ENCODE results near the gene SSX3.
"Not testable (repeated sequence)": the region's sequence is repeated elsewhere in the genome, so short reads cannot be mapped to it uniquely, and the experiment has no call there.

Gene SSX3, protein sequence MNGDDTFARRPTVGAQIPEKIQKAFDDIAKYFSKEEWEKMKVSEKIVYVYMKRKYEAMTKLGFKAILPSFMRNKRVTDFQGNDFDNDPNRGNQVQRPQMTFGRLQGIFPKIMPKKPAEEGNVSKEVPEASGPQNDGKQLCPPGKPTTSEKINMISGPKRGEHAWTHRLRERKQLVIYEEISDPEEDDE

DNA sequence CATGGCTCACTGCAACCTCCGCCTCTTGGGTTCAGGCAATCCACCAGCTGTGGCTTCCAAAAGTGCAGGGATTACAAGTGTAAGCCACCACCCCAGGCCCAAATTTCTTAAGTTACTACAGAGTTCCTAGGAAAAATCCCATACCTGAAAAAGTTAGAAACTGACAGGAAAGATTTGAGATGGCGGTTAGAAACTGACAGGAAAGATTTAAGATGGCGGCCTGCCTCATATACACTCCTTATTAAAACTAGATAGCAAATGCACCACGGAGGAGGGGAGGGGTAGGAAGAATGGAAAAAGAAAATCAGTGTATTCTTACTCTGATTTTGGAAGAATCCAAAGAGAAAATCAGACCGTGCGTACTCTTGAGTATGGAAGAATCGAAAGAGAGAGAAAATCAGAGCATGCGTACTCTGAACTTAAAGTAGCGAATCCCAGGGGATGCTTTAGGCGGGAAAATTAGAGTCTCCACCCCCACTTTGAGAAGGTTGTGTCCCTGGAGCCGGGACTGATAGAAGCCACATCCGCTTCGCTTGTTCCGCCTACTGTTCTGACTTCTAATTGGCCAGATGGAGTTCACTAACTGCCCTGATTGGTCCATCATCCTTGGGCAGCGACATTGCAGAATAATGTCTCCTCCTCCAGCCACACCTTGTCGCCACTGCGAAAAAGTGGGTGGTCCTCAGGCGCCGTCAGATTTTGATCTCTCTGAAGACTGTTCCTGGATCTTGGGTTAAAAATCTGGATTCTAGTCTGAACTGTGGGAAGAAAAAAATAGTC, at the start of gene SSX3:
Gene SSX3, minus strand, starts transcription at position 389 of the 780 bp plus-strand sequence. CDS start 1,454 bp downstream, outside the sequence.
- FAIRE-seq; DNase-seq (ENCODE audit: insufficient read length, low spot score): not testable (repeated sequence)

GRCh38 chrX:48397825-48398224, 41.3 kb upstream of the SSX3 start:
- FAIRE-seq; DNase-seq (ENCODE audit: insufficient read length, low spot score): not testable (repeated sequence)

DNA sequence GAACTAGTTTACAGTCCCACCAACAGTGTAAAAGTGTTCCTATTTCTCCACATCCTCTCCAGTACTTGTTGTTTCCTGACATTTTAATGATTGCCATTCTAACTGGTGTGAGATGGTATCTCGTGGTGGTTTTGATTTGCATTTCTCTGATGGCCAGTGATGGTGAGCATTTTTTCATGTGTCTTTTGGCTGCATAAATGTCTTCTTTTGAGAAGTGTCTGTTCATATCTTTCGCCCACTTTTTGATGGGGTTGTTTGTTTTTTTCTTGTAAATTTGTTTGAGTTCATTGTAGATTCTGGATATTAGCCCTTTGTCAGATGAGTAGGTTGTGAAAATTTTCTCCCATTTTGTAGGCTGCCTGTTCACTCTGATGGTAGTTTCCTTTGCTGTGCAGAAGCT, 40.4 kb upstream of the SSX3 start:
- DNase-seq (ENCODE audit: insufficient read length, low spot score); FAIRE-seq: not testable (repeated sequence)

- not testable (repeated sequence) for FAIRE-seq; DNase-seq (ENCODE audit: insufficient read length, low spot score)
Observed at GRCh38 chrX:48383239-48383638, 26.7 kb upstream of the SSX3 start, which contains the start of gene SSX4. TSS of gene SSX4 (plus strand) at chrX:48383539. CDS start at chrX:48384054, 515 bp downstream.

DNA sequence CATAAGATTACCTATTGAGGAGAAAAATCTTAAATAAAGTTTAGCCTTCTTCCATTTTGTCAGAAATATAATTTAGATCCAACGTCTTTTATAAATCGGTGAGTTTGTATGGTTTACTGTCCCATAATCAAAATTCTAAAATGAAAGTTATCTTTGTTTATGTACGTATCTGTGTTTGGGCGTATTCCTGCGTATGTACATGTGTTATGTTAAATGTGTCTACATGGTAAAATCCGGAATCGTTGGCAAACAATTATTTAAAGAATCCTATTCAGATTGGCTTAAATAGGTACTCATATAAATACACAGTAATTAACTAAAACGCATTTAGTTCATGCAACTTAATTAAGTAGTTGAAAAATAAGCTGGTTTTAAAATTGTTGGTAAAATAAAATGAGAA, 13.9 kb upstream of the SSX3 start:
- FAIRE-seq; DNase-seq (ENCODE audit: insufficient read length, low spot score): not testable (repeated sequence)

DNA sequence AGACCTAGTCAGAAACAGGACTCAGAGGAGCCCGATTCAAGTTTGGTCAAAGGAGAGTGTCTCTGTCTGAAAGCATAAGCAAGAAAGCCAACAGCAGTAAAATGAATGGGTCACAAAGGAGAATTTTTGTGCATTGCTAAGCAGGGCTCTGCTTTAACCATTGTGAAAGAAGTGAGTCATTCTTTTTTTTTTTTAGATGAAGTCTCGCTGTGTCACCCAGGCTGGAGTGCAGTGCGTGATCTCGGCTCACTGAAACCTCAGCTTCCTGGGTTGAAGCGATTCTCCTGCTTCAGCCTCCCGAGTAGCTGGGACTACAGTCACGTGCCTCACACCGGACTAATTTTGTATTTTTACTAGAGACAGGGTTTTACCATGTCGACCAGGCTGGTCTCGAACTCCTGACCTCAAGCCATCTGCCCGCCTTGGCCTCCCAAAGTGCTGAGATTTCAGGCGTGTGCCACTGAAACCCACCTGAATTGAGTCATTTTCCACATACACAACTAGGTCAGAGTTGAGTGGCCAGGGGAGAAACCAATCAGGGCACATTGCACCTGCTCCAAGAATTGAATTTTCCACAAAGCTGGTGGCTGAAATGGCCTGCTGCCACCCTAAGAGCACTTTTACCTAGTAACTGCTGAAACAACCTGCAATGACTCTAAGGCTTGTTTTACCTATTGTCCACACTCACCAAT, 11.4 kb upstream of the SSX3 start:
- DNase-seq (ENCODE audit: insufficient read length, low spot score); FAIRE-seq: not testable (repeated sequence)

DNA sequence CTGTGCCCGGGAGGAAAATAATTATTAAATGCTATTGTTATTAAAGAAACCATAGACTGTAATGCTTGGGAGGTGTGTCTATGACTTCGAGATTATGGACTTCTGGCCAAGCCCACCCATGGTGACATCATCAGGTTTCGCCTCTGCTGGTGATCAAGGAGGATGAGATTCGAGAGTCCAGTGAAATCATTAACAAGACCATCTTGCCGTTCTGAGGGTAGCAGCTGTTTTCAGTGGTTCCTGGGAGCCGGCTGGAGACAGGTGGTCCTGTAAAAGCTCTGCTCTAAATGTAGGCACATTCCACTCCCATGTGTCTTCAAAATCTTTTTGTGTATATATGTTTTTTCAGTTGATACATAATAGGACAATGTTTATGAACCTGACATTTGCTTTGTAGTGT, 2.8 kb upstream of the SSX3 start:
- FAIRE-seq = not testable (repeated sequence)

GRCh38 chrX:48357681-48358080, 1.2 kb upstream of the SSX3 start:
- DNase-seq (ENCODE audit: insufficient read length, low spot score) = no peak
- no peak for FAIRE-seq

More for the DNA sequence above, 2.8 kb upstream of the SSX3 start:
- not testable (repeated sequence) for DNase-seq (ENCODE audit: insufficient read length, low spot score)

DNA sequence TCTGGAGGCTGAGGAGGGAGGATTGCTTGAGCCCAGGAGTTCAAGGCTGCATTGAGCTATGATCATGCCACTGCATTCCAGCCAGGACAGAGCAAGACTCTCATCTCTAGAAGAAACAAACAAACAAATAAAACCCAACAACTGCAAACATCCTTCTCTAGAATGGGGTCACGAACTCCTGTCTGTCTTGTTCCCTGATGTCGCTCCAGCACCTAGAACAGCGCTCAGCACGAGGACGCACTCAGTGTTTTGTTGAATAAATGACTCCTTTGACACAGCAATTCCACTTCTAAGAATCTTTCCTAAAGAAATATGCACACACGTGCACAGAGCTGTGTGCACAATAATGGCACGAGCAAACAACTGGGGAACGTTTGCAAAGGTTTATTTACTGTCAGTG, 10.4 kb downstream of the SSX3 start:
- FAIRE-seq; DNase-seq (ENCODE audit: insufficient read length, low spot score): not testable (repeated sequence)

DNA sequence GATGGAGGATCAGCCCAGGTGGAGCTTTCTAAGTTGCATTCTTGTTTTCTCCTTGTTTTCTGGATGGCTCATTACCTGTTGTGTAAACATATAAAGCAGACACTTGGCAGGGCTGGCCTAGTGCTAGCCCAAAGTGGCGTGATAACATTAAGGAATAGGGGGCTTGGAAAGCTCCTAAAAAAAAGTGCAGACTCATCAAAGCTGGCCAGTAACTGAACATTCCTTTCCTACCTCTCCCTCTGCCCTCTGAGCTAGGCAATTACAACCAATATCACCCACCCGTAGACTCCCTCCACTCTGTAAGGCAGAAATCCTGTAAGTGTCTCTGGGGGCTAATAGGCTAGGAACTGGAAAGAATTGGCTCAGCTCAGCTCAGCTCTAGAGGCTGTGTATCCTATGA, 42.5 kb downstream of the SSX3 start:
- FAIRE-seq; DNase-seq (ENCODE audit: insufficient read length, low spot score): not testable (repeated sequence)

DNA sequence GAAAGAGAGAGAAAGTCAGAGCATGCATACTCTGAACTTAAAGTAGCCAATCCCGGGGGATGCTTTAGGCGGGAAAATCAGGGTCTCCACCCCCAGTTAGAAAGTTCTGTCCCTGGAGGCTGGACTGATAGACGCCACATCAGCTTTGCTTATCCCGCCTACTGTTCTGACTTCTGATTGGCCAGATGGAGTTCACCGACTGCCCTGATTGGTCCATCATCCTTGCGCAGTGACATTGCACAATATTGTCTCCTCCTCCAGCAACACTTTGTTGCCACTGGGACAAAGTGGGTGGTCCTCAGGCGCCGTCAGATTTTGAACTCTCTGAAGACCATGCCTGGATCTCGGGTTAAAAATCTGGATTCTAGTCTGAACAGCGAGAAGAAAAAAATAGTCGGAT, 50.3 kb downstream of the SSX3 start:
- DNase-seq (ENCODE audit: insufficient read length, low spot score) = no peak
- no peak for FAIRE-seq

All from GM19239 (cell line).